K562 (cell line): ENCODE results near the gene AREL1. TPM values are rescaled to one million over a fixed set of nuclear protein-coding genes. Genes with fewer than 3 reads are reported as not detected.

Source experiments
- ARID3A ChIP-seq: IDR thresholded peaks from 2 replicates; pipeline ENCODE4 v1.6.1; 2012; ENCODE audit warnings: low read depth, low read length, improper control_type of control experiment, borderline replicate concordance
- ASH1L ChIP-seq: fragments of 450-650 bp; IDR thresholded peaks from 2 replicates; pipeline ENCODE4 v1.6.1; 2018; ENCODE audit warnings: borderline replicate concordance, mild to moderate bottlenecking, low read depth; ENCODE audit not compliant: partially characterized antibody
- BCOR ChIP-seq: fragments of 450-650 bp; IDR thresholded peaks from 2 replicates; pipeline ENCODE4 v1.6.1; 2016
- FOXA3 ChIP-seq, 2 experiments: fragments of 450-650 bp in 1 of 2; sonication (generic) in 1 of 2; formaldehyde crosslinking; IDR thresholded peaks in 1 of 2; conservative IDR thresholded peaks in 1 of 2; 2 replicates each; pipeline versions ENCODE4 v1.4.0 to v1.8.0; 2020 to 2022; ENCODE audit warnings: mild to moderate bottlenecking in 2 of 2, missing genetic modification reagents in 1 of 2
- HOXB6 ChIP-seq: fragments of 250-450 bp; sonication (Bioruptor Pico); IDR thresholded peaks from 2 replicates; pipeline ENCODE4 v1.5.1; 2022; ENCODE audit warnings: mild to moderate bottlenecking, borderline replicate concordance
- KAT8 ChIP-seq: fragments of 450-650 bp; IDR thresholded peaks from 2 replicates; pipeline ENCODE4 v1.6.1; 2016; ENCODE audit warnings: low read depth, mild to moderate bottlenecking
- LEF1 ChIP-seq: fragments of 450-650 bp; IDR thresholded peaks from 2 replicates; pipeline ENCODE4 v1.6.1; 2016; ENCODE audit warnings: mild to moderate bottlenecking
- PPARD ChIP-seq: fragments of 250-450 bp; sonication (Bioruptor Pico); IDR thresholded peaks from 2 replicates; pipeline ENCODE4 v1.8.0; 2022; ENCODE audit warnings: inconsistent platforms, mild to moderate bottlenecking, moderate library complexity
- SP1 ChIP-seq: sonication (generic); formaldehyde crosslinking; IDR thresholded peaks from 2 replicates; pipeline ENCODE4 v1.8.1; 2022; ENCODE audit warnings: mild to moderate bottlenecking, missing genetic modification reagents
- TAF15 ChIP-seq: fragments of 200-400 bp; formaldehyde crosslinking; IDR thresholded peaks from 2 replicates; pipeline ENCODE4 v1.6.1; 2017; ENCODE audit warnings: mild to moderate bottlenecking, low read depth, low read length, moderate library complexity
- ZBTB7A ChIP-seq: IDR thresholded peaks from 2 replicates; pipeline ENCODE4 v1.6.1; 2011; ENCODE audit warnings: low read depth, mild to moderate bottlenecking, low read length, moderate library complexity, borderline replicate concordance; ENCODE audit not compliant: control insufficient read depth
- ZFP30 ChIP-seq: fragments of 250-450 bp; sonication (Bioruptor Pico); IDR thresholded peaks from 2 replicates; pipeline ENCODE4 v1.8.0; 2022; ENCODE audit warnings: moderate library complexity, mild to moderate bottlenecking, inconsistent platforms, borderline replicate concordance
- ZNF384 ChIP-seq: IDR thresholded peaks from 2 replicates; pipeline ENCODE4 v1.6.1; 2012; ENCODE audit warnings: low read depth, low read length, improper control_type of control experiment
- ZNF561 ChIP-seq: fragments of 450-650 bp; formaldehyde crosslinking; conservative IDR thresholded peaks from 2 replicates; pipeline ENCODE4 v1.4.0; 2020; ENCODE audit warnings: mild to moderate bottlenecking, moderate library complexity
- ZNF778 ChIP-seq: fragments of 450-650 bp; formaldehyde crosslinking; IDR thresholded peaks from 2 replicates; pipeline ENCODE4 v1.4.0; 2020; ENCODE audit warnings: mild to moderate bottlenecking, moderate library complexity
- polyA plus RNA-seq, 8 experiments: library from polyadenylated mRNA; depleted of rRNA in 4 of 8; stranded (reverse) in 5 of 8; unstranded in 3 of 8; fragments of >200 nt; fragmentation: Nextera tagmentation in 2 of 8; fragmentation: Illumina TruSeq in 1 of 8; extraction: Ambion mirVana in 2 of 8; extraction: Trizol in 1 of 8; gene quantifications; 2 replicates each; pipeline versions ENCODE4 v1.2.1 to v1.2.3, GENCODE V29; 2011 to 2014; ENCODE audit warnings: inconsistent platforms in 1 of 8, missing spikeins in 1 of 8
- total RNA-seq, 7 experiments: library from RNA; depleted of rRNA in 6 of 7; stranded (reverse); fragments of >200 nt in 6 of 7; fragmentation: Illumina TruSeq in 2 of 7; extraction: Trizol in 2 of 7; gene quantifications; 2 replicates each; pipeline versions ENCODE4 v1.2.1 to v1.2.3, GENCODE V29; 2011 to 2021; ENCODE audit warnings: low replicate concordance in 1 of 7
- TF ChIP-seq, protein P1 (sequence below): fragments of 250-450 bp; sonication (Bioruptor Pico); IDR thresholded peaks from 2 replicates; pipeline ENCODE4 v1.5.0; 2020; ENCODE audit warnings: mild to moderate bottlenecking
- TF ChIP-seq, protein P2 (sequence below): IDR thresholded peaks from 2 replicates; pipeline ENCODE4 v1.6.1; 2011; ENCODE audit warnings: borderline replicate concordance, low read depth, mild to moderate bottlenecking, moderate library complexity, low read length; ENCODE audit not compliant: insufficient read depth, poor library complexity, severe bottlenecking
- TF ChIP-seq, protein P3 (sequence below): fragments of 450-650 bp; IDR thresholded peaks from 2 replicates; pipeline ENCODE4 v1.6.1; 2017; ENCODE audit warnings: antibody characterized with exemption, mild to moderate bottlenecking

The AREL1 gene
- total and polyA plus RNA-seq, 9 of the 15 experiments (the other 6 are each of a cell fraction or from before 2014, with no cell fraction given) = 6.0 to 24.8 (median 16.6) TPM

DNA sequence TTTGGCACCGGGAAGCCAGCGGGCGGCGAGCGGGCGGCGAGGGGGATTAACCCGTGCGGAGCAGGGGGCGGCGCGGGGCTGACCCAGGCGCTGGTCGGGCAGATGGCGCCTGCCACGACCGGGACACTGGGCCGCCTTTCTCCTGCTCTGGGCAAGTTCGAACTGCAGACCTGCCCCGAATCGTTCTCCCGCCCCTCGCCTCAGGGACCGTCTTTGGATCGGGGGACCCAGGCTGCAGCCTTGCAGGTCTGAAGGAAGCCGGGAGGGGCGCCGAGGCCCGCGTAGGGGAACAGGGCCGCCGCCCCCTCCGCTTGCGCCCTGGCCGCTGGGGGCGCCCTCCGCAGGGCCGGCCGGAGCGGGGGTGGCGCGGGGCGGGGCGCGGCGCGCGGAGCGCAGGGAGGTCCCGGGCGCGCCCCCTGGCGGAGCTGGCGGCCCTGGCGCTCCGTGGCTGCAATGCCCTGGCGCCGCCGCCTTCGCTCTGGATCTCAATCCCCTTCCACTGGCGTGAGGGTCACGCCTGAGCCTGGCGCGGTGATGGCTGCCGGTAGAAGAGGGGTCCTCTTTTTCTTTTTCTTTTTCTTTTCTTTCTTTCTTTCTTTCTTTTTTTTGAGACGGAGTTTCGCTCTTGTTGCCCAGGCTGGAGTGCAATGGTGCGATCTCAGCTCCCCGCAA is 100.4 kb downstream of the AREL1 start (continued):
- TF ChIP-seq ZBTB7A (peak; percentile 90), TAF15 (no peak), ZNF778 (CRISPR knock-in tag) (no peak), HOXB6 (CRISPR knock-in tag) (no peak), PPARD (CRISPR knock-in tag) (no peak), ZNF561 (CRISPR knock-in tag) (no peak), ZNF384 (no peak), ARID3A (no peak), ASH1L (no peak), ZFP30 (CRISPR knock-in tag) (no peak), SP1 (peak; percentile 55; the same call in 1 of the 2 replicates), BCOR (no peak), FOXA3 (CRISPR knock-in tag; conservative IDR thresholded peaks at IDR 0.05 in 1 of 2, IDR thresholded peaks at IDR 0.05 in 1 of 2) (no peak), KAT8 (no peak), LEF1 (no peak)
- TF ChIP-seq, protein P1, sequence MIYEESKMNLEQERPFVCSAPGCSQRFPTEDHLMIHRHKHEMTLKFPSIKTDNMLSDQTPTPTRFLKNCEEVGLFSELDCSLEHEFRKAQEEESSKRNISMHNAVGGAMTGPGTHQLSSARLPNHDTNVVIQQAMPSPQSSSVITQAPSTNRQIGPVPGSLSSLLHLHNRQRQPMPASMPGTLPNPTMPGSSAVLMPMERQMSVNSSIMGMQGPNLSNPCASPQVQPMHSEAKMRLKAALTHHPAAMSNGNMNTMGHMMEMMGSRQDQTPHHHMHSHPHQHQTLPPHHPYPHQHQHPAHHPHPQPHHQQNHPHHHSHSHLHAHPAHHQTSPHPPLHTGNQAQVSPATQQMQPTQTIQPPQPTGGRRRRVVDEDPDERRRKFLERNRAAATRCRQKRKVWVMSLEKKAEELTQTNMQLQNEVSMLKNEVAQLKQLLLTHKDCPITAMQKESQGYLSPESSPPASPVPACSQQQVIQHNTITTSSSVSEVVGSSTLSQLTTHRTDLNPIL (CRISPR knock-in tag) = no peak
- TF ChIP-seq, protein P2, sequence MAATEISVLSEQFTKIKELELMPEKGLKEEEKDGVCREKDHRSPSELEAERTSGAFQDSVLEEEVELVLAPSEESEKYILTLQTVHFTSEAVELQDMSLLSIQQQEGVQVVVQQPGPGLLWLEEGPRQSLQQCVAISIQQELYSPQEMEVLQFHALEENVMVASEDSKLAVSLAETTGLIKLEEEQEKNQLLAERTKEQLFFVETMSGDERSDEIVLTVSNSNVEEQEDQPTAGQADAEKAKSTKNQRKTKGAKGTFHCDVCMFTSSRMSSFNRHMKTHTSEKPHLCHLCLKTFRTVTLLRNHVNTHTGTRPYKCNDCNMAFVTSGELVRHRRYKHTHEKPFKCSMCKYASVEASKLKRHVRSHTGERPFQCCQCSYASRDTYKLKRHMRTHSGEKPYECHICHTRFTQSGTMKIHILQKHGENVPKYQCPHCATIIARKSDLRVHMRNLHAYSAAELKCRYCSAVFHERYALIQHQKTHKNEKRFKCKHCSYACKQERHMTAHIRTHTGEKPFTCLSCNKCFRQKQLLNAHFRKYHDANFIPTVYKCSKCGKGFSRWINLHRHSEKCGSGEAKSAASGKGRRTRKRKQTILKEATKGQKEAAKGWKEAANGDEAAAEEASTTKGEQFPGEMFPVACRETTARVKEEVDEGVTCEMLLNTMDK = peak; percentile 76
- TF ChIP-seq, protein P3, sequence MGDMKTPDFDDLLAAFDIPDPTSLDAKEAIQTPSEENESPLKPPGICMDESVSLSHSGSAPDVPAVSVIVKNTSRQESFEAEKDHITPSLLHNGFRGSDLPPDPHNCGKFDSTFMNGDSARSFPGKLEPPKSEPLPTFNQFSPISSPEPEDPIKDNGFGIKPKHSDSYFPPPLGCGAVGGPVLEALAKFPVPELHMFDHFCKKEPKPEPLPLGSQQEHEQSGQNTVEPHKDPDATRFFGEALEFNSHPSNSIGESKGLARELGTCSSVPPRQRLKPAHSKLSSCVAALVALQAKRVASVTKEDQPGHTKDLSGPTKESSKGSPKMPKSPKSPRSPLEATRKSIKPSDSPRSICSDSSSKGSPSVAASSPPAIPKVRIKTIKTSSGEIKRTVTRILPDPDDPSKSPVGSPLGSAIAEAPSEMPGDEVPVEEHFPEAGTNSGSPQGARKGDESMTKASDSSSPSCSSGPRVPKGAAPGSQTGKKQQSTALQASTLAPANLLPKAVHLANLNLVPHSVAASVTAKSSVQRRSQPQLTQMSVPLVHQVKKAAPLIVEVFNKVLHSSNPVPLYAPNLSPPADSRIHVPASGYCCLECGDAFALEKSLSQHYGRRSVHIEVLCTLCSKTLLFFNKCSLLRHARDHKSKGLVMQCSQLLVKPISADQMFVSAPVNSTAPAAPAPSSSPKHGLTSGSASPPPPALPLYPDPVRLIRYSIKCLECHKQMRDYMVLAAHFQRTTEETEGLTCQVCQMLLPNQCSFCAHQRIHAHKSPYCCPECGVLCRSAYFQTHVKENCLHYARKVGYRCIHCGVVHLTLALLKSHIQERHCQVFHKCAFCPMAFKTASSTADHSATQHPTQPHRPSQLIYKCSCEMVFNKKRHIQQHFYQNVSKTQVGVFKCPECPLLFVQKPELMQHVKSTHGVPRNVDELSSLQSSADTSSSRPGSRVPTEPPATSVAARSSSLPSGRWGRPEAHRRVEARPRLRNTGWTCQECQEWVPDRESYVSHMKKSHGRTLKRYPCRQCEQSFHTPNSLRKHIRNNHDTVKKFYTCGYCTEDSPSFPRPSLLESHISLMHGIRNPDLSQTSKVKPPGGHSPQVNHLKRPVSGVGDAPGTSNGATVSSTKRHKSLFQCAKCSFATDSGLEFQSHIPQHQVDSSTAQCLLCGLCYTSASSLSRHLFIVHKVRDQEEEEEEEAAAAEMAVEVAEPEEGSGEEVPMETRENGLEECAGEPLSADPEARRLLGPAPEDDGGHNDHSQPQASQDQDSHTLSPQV = peak; percentile 29; the same call in 1 of the 2 replicates
